ENCODE data around the gene ARMH1.
"Not testable (repeated sequence)": the region's sequence is repeated elsewhere in the genome, so short reads cannot be mapped to it uniquely, and the experiment has no call there.

Gene ARMH1

DNA sequence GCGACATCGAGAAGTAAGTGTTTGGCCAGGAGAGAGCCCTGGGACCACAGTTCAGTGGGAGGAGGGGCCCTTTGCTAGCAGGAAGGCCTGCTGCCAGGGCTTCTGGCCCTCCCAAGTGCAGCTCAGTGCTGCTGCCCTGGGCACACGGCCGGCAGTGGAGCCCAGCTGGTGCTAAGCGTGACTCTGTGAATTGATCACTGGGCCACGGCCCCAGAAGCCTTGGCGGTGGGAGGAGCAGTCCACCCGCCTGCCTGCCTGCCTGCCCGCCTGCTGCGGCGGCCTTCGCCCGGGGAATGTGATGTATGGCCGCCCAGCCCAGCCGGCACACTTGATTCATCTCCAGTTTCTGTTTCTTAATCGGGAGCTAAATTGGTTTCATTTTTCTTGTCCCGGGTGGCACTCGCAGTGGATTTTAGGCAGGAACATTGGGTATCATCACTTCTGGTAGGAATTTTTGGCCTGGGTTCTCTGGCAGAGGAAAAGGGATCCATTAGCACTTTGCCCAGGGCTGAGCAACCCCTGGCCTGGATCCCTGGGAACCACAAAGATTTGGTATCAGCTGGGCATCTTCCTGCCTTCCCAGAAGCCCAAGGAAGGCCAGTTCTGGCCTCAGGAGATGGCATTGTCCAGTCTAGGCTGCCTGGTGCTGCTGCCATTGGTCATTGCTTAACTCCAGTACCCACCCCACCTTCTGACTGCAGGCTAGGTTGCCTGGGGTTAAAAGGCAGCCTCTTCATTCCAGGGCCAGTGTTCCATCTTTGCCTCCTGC is 28.9 kb upstream of the ARMH1 start:
- no peak for DNase-seq

DNA sequence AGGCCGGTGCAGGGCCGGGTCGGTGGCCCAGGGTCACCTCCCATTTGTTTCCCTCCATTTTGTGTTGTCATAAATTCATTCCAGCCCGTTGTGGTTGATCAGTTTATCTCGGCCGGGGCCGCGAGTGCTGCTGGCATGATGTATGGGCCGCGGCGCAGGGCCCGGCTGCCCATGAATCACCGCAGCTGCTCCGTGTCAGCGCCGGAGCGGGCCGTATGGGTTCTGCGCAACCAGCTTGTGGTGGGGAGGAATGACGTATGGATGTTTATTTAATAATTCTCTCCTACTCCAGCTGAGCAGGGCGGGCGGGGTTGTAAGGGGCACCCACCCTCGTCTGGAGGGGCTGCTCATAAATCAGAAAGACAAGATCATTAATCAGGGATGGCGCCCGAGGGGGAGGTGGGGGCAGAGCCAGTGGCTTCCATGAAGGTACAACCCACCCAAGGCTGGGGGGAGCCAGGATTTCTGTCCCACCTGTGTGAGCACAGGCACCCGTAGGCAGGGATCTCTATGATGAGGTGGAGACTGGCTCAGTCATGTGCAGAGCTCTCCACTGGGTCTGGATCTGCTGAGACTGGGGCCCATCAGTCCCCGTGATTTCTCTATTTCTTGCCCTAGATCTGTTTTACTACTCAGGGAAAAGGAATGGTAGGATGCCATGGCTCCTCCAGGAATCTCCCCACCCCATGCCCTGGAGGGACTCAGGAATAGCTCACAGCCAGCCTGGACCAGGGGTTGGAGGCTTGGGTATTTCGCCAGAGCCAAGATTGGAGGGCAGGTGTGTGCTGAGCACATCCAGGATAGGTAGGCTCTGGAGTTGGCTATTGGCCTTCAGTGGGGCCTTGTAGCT is 28.0 kb upstream of the ARMH1 start:
- DNase-seq = no peak

DNA sequence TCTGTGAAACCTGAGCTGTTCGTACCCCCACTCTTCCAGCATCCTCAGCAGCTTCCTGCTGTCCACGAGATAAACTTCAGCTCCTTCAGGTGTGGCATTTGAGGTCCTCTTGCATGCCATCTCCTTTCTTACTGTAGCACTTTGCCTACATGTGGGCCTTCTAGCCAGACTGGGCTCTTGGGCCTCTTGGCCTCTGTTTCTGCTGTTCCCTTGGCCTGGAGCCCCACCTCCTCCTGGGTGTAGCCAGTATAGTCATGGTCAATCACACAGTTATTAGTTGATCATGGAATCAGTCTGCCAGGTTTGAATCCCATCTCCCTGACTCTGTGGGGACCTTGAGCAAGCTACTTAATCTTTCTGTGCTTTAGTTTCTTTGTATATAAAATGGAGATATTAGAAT is 26.6 kb upstream of the ARMH1 start:
- no peak for DNase-seq

DNA sequence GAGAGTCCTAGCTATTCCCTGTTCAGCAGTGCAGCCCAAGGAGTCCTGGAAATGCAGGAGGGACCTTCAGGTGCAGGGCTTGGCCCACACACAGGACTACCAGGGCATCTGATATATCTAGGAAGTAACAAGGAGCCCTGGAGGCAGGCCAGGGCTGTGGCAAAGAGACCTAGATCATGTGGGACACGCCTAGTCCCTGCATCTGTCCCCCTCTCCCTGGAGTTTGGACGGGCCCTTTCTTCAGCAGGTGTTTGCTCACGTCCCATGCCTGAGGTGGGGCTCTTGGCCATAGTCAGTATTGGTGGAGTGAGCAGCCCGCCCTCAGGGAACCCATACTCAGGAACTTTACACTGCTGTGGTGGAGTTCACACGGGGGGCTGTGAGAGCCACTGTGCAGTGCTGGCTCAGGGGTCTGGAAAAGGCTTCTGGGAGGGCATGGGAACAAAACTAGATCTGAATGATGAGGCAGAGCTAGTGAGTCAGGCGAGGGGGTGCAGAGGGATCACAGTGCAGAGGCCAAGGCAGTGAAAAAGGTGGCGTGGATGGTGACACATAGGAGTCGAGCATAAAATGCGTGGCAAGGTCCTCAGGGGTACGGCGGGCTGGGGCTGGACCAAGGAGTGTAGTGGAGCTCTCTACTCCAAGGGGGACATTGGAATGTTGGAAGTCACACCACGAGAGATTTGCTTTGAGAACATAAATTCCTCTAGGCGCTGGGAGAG is 25.8 kb upstream of the ARMH1 start:
- no peak for DNase-seq

DNA sequence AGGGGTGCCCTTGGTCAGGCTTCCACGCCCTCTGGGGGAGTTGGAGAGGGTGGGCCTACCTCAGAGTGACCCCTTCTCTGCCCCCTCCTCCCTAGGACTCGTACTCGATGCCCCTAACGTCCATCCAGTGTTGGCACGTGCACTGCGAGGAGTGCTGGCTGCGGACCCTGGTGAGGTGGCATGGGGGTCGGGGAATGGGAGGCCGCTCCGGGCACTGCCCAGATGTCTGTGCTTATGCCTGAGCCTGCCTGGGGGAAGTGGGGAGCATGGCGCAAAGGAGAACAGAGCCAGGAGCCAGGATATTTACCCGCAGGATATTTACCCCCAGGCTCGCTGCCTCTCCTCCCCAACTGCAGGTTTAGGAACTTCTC is 24.7 kb upstream of the ARMH1 start:
- DNase-seq = no peak

DNA sequence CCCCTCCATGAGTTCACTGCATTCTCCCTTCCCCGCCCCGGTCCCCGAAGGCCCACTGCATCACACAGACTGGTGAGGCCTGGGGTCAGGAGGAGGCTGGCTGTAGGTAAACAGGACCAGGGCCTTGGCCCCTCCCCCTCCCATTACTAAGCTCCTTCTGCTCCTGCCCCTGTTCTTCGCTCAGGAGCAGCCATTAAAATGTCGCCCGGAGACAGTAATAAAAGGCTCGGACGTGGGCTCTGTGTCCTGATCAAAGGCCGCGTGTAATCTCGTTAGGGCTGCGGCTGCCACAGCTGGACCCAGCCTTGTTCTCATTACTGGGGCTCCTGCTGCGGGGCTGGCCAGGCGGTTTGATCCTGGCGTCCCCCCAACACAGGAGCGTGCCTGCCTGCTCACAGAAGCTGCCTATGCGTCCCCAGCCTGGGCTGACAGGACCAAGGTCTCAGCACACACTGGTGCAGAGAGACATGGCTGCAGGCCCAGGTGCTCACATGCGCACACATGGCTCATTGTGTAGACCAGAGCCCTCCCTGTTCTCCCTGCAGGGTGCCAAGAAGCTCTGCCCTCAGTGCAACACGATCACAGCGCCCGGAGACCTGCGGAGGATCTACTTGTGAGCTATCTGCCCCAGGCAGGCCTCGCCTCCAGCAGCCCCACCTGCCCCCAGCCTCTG is 24.2 kb upstream of the ARMH1 start:
- DNase-seq = no peak

DNA sequence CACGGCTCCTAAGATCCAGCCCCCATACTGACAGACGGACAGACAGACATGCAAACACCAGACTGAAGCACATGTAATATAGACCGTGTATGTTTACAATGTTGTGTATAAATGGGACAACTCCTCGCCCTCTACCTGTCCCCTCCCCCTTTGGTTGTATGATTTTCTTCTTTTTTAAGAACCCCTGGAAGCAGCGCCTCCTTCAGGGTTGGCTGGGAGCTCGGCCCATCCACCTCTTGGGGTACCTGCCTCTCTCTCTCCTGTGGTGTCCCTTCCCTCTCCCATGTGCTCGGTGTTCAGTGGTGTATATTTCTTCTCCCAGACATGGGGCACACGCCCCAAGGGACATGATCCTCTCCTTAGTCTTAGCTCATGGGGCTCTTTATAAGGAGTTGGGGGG is 23.4 kb upstream of the ARMH1 start:
- no peak for DNase-seq

DNA sequence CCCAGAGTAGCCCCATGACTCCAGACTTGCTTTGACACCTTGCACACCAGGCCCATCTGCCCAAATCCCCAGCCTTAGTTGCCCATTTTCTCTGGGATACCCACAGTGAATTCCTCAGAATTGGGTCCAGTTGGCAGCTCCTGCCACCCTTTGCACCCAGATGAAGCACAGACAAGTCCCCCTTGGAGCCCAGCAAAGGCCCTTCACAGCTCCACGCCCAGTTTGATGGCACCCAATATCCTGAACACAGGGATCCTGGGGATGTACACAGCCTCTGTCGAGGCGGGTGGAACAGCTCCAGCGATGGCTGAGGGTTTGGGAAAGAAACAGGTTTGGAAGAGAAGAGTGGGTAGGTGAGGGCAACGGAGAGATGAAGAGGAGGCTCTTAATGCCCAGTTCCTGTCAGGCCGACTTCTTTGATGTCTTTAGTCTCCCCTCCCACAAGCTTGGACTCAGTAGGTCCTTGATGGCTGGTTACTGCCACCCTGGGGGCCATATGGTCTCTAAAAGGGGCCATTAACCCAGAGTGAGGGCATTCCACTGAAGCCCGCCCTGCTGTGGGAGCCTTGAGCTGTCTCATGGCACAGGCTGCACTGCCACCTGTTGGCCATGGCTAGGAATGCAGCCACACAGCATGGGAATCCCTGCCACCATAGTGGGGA is 21.9 kb upstream of the ARMH1 start:
- no peak for DNase-seq

DNA sequence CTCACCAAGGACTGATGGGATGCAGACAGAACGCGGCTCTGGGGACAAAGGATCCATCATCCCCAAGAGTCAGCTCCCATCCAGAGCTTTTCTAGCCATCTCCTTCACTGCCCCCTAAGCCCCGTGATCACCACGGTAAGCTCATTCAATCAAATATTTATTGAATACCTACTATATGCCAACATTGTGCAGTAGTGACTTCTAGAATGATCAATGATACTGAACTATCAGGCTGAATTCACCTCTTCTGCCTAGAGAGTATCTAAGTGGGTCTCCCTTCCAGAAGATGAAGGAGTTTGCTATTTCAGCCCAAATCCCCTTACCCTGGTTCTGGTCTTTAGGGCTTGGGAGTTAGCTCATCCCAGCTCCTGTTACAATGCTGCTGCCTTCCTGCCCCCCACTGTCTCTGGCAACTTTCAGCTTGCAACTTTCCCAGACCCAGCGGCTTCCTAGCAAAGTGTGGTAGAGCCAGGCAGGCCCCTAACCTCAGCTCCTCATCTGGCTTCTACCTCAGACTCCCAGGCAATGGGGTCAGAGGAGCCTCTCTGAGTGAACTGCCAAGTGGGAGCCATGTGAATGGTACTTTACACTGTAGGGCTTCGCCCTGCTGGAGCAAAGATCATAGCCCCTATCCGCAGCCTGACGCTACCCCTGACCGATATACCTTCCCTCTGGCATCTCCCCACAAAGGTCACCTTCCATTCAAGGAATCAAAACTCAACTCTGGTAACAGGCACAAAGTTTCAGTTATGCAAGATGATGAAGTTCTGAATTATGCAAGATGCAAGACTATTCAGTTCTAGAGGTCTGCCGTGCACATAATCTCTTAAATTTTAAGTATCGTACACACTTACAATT is 21.2 kb upstream of the ARMH1 start:
- DNase-seq = no peak

DNA sequence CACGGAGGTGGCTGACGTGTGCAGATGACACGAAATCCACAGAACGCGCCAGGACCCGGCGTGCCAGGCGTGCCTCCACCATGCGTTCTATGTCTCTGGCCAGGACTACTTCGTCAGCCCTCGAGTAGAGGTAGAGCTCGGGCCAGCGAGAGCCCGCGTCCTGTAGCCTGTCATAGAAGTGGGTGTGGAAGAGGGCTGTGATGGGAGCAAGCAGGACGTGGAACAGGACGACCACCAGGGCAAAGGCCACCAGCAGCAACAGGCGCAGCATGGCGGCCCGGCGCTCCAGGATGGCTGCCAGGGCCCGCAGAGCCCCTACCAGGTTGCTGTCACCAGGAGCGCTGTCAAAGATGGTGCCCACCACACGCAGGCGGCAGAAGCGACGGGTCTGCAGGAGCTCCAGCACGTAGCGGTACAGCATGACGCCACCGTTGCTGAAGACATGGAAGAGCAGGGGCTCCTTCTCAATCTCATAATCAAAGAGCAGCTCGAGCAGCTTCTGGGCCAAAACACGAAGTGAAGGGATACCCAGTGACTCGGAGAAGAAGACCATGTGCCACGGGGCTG is 19.8 kb upstream of the ARMH1 start:
- no peak for DNase-seq

DNA sequence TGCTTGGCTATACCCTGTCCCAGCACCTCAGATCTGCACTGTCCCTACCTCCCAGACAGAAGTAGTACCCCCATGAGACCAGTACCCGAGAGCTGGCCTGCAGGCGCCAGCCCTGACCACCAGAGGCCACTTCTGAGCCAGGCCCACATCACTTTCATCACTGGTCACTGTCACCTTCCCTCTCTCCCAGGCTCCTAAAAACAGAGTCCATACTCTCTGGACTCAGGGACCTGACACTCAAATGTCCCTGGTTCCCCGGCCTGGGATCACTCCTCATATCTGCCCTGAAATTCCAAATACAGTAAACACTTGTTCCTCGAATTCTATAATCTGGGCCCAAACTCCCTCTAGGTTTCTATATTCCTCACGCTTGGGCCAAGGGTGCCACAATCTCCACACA is 18.9 kb upstream of the ARMH1 start:
- no peak for DNase-seq

DNA sequence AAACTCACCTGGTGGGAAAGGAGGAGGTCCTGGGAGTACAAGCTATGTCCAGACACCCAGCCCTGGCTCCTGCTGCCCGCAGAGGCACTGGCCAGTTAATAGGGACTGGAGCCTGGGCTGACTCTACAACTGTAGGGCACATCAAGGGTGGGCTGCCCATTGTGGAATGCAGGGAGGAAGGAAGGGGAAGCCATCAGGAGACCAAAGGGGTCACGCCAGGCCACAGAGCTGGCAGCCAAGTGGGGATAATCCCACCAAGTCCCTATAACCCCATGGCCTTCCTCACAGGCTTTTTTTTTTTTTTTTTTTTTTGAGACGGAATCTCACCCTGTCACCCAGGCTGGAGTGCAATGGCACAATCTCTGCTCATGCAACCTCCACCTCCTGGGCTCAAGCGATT is 14.9 kb upstream of the ARMH1 start:
- DNase-seq = no peak

DNA sequence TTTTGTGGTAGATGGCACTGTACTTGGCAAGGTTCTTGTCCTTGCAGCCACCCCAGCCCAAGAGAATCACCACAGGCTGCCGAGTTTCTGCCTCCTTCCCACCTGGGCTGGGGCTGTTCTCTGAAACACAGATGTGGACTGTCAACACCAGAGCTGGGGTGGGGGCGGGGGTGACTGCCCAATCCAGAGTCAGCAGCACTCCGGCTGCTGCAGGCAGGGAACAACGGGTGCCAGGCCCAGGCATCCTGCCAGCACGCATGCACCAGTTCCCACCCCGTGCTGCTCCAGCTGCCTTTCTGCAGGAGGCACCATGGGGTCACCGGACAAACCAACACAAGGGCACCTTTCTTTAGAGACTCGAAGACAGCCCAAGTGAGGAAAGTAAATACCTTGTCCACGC is 14.3 kb upstream of the ARMH1 start:
- no peak for DNase-seq

DNA sequence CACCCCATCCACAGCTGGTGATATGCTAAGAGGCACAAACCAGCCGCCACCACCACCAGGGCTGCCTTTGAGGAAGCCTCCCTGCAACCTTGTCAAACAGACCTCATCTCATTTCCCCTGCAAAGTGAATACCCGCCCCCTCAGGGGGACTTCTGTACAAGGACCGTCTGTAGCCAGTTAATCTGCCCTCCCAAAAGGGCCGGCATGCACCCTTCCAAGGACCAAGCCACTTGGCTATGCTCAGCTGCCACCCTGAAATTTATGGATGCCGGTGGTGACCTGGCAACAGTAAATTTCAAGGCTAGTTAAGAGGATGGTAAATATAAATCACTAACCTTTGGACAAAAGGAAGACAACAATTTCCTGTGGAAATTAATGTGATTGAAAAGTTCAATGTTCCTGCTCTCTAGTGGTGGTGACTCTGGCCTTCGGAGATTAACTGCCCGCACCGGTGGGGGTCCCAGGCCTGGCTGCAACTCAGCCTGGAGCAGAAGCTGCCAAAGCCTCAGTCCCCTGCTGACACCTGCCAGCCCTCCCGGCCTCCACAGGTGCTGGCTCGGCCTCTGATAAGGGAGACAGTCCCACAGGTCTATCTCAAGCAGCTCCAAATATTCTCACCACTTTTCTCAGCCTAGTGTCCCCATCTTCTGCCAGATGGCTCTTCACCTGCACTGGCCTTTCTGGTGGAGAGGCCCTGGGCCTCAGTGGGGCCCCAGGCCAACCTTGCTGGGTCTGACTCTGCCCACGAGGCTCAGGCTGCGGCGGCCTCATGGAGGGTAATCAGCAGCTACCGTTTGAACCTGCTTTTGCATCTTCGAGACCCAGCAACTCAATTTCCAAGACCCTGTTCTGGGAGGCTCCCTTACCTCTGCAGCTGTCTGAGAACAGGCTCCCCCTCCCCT is 12.5 kb upstream of the ARMH1 start:
- no peak for DNase-seq

DNA sequence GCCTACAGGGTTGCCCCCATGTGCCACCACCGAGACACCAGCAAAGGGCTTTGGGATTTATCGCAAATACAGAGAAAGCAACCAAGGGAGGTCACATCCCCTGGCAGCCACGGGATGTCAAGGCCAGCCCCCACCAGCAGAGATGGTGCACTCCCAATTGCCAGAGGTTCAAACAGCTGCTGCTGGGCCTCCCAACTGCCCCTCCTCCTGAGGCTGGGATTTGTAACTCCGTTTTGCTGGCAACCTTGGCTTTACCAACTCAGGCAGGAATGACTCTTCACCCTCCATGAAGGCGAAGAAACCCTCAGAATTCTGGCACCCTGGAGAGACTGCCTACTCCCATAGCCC is 11.9 kb upstream of the ARMH1 start:
- no peak for DNase-seq

DNA sequence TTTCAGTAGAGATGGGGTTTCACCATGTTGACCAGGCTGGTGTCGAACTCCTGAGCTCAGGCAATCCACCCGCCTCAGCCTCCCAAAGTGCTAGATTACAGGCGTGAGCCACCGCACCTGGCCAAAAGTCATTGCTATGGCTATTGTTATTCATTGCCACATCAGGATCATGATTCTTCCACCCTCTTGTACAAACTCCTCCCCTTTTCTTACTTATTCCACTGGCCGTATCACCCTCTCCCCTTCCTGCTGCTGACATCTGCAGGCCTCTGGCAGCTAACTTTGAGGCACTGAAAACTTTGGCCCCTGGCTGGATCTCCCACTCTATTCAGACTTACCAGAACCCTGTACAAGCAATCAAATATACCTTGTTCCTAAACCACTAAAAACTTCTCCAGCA is 11.1 kb upstream of the ARMH1 start:
- DNase-seq = no peak

DNA sequence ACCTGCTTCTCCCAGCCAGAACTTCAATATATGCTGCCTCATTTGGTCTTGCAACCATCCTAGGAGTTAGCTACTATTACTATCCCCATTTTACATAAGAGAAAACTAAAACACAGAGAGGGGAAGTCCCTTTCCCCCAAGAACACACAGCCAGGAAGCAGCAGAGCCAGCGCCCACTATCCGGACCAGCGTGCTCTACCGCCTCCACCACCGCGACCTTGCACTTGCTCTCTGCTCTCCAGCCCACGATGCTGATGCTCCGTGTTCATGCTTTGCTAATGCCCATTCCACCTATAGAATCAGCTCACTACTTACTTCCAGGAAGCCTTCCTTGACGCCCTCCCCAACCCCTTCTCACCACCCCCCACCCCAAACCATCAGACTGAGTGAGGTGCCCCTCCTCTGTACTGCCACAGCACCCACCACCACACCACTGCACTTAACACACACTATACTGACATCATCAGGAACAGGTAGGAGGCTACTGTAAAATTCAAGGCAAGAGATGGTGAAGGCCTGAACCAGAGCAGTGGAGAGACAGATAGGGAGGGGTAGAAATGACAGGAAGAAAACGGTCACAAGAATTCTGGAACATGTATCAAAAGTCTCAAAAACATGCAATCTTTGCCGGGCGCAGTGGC is 9.7 kb upstream of the ARMH1 start:
- no peak for DNase-seq

DNA sequence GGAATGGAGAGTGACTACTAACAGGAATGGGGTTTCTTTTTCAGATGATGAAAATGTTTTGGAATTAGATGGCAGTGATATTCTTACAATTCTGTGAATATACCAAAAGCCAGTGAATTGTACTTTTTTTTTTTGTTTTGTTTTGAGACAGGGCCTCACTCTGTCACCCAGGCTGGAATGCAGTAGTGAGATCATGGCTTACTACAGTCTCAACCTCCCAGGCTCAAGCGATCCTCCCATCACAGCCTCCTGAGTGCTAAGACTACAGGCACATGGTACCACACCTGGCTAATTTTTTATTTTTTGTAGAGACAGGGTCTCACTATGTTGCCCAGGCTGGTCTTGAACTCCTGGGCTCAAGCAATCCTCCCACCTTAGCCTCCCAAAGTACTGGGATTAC is 7.8 kb upstream of the ARMH1 start:
- not testable (repeated sequence) for DNase-seq

DNA sequence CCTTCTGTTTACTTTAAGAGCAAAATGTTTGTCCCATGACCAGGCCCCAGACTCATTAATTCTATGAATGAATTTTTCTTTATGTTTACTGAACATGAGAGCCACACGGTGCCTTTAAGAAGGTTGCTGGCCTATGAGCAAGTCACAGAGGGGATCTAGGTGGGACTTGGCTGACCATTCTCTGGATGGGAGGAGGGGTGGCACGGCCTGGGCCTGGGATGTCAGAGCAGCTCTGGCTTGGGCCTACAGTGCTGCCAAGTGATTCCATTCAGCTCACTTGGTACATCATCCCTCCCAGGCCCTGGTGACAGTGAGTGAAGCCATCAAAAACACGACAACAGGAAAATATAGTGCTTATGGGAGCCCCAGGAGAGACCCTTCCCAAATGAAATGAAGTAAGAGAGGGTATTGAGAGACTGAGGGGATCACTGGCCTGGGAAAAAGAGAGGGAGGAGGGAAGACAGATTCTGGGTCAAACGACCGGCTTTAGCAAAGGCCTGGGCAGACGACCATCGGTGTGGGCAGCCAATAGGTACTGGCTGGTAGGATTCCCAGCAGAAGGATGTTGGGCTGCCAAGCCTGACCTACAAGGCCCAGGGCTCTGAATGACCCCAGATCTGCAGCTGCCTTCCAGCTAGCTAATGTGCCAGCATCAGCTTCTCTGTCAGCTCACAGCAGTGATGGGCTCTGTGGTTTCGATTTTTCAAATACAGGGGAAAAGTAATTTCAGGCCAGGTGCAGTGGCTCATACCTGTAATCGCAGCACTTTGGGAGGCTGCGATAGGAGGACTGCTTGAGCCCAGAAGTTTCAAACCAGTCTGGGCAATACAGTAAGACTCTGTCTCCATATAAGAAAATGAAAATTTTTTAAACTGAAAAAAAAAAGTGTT is 3.5 kb upstream of the ARMH1 start:
- DNase-seq = no peak
